ENCODE data around the gene C3orf52.

- TF ChIP-seq POLR2A (IDR thresholded peaks at IDR 0.05) (no peak), CTCF (IDR thresholded peaks at IDR 0.05) (no peak)
Measured at GRCh38 chr3:112109322-112109721, 23.1 kb downstream of the C3orf52 start.

Measured in lower leg skin (tissue), 3 donors.